HG03139 (cell line): Measurements from ENCODE around the gene NNAT.
"Not testable (repeated sequence)": the region's sequence is repeated elsewhere in the genome, so short reads cannot be mapped to it uniquely, and the experiment has no call there.

Experiments
- ATAC-seq: cut with Tn5 transposase; IDR thresholded peaks from one replicate; pipeline ENCODE4 v1.9.1; 2021; ENCODE audit not compliant: unreplicated experiment

Gene NNAT, protein sequence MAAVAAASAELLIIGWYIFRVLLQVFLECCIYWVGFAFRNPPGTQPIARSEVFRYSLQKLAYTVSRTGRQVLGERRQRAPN

GRCh38 chr20:37521061-37521771, at the start of gene NNAT:
Gene NNAT, plus strand, starts transcription at chr20:37521250. Its CDS starts 82 bp downstream, at chr20:37521332.
- ATAC-seq, result no peak

- ATAC-seq, result no peak
Measured at GRCh38 chr20:37471741-37472235, 49.3 kb upstream of the NNAT start.

GRCh38 chr20:37472435-37472834, 48.6 kb upstream of the NNAT start:
- not testable (repeated sequence) for ATAC-seq

- ATAC-seq, result no peak
Measured at GRCh38 chr20:37473249-37474000, 47.6 kb upstream of the NNAT start.

DNA sequence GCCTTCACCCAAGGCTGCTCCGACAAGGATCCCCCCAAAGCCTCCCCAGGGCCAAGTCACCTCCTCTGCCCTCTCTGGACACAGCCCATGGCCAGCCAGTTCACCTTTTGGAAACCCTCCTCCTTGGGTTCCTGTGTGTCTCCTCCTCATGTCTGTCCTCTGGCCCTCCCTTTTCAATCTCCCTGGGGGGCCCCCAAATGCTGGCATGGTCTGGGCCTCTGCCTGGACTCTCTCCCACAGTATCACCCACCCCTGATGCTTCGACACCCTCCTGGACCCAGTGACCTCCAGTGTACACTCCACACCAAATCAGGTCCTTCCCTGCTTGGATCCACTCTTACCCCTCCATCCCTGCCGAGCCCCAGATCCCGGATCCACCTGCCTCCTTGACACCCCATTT, 46.7 kb upstream of the NNAT start:
- ATAC-seq, result no peak

GRCh38 chr20:37475252-37475651, 45.8 kb upstream of the NNAT start:
- no peak for ATAC-seq

- no peak for ATAC-seq
Measured at GRCh38 chr20:37477041-37477440, 44.0 kb upstream of the NNAT start.

DNA sequence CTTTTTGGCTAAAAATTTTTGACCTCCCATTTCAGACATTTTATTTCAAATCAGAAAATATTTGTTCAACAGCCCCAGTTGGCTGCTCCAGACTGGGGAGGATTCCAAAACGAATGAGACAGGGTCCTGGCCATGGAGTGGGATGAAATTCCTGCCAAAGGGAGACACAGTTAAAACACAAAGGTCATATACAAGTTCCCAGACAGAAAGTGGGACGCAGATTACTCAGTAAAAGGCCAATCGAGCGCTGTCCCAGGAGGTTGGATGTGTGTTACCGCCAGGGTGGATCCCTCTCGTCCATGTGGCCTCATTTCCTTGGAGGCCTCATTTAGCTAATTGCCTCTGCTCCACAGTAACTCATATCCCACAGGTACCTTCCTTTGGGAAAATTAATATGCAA, 41.8 kb upstream of the NNAT start:
- no peak for ATAC-seq

DNA sequence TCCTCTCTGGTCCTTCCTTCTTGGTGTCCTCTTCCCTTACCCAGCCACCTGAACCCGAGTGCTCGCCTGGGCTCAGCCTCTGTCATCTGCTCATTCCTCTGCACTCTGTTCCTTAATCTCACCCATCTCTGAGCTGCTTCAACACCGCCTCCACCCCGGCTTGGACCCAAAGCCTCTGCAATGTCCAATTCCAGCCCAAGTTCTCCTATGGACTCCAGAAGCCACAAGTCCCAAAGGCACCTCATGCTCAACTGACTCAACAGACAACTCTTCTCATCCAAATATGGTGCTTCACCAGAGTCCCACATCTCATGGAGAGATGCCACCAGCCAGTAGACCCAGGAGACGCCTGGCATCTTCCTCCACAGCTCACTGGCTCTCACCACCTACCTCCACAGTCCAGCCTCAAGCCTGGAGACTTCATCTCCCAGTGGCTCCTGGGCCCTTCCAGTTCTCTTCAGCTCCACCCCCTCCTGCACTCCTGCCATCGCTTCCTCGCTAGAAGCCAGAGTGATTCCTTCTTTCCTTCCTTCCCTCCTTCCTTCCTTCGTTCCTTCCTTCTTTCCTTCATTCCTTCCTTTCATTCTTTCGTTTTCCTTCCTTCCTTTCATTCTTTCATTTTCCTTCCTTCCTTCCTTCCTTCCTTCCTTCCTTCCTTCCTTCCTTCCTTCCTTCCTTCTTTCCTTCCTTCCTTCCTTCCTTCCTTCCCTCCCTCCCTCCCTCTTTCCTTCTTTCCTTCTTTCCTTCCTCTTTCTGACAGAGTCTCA, 40.9 kb upstream of the NNAT start:
- no peak for ATAC-seq

DNA sequence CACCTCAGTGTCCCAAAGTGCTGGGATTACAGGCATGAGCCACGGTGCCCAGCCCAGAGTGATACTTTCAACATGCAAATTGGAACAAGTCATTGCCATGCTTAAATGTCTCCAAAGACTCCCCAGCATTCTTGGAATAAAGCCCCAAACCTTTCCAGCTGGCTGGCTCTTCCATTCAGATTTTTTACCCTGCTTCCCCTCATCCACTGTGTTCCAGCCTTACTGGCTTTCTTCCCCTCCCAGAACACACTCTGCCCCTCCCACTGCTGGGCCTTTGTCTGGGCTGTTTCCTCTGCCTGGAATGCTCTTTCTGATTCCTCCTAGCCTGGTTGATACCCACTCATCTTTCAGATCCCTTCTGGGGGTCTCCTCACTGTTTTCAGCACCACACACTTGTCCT, 40.1 kb upstream of the NNAT start:
- ATAC-seq, result no peak

GRCh38 chr20:37481610-37482009, 39.4 kb upstream of the NNAT start:
- ATAC-seq, result no peak

- ATAC-seq, result no peak
Measured at GRCh38 chr20:37484331-37484730, 36.7 kb upstream of the NNAT start.

DNA sequence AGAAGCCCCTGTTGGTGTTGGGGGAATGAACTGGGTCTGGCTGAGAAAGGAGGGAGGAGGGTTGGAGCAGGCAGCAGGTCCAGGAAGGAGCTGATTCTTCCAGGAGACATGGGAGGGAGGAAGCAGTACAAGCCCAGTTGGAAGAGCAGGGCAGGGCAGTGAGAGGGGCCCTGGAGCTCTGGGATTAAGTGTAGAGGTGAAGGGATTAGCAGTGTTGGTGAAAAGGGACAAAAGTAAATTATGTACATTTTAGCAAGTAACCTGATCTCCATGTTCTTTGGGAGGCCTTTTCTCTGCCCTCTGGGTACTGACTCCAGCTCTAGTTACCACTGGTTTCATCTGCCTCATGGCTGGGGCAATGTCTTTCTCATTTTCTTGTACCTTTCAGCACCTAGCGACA, 34.8 kb upstream of the NNAT start:
- not testable (repeated sequence) for ATAC-seq

DNA sequence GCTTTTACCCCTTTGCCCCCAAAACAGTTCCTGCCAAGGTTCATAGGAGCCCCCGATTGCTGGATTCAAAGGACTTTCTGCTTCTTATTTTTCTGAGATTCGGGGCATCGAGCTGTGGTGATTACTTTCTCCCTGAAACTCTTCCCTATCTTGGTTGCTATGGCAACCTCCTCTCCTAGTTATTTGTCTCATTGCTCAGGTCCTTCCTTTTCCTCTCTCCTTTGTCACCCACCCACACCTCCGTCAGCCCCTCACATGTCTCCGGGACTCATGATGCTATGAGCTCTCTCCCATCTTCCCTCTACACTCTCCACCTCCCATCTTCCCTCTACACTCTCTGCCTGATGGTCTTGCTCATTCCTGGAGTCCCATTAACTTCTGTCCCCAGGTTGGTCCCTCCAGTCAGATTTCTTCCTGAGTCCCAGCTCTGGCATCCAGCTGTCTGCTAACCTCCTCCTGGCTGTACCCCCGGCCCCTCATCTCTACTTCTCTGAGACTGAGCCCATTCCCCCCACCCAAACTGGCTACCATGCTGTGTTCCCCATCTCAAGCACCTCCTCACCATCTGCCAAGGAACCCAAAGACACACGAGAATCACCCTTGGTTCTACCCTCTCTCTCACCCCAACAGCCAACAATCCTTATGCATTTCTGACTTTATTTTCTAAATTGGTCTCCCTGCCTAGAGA, 30.2 kb upstream of the NNAT start:
- no peak for ATAC-seq

- no peak for ATAC-seq
Measured at GRCh38 chr20:37492096-37492625, 28.9 kb upstream of the NNAT start.

GRCh38 chr20:37492945-37493344, 28.1 kb upstream of the NNAT start:
- ATAC-seq, result no peak

DNA sequence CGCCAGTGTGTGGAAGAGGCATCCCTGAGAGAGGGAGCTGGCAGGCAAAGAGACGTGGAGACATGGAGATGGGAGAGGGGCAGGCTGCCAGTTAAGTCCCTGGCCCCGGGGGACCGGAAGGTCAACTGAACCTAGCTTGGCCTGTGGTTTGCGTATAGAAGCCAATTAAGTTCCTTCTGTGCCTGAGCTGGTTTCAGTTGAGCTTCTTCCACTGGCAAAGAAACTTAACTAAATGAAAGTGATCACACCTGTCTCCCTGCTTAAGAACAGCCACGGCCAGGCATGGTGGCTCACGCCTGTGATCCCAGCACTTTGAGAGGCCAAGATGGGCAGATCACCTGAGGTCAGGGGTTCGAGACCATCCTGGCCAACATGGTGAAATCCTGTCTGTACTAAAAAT, 26.7 kb upstream of the NNAT start:
- no peak for ATAC-seq

DNA sequence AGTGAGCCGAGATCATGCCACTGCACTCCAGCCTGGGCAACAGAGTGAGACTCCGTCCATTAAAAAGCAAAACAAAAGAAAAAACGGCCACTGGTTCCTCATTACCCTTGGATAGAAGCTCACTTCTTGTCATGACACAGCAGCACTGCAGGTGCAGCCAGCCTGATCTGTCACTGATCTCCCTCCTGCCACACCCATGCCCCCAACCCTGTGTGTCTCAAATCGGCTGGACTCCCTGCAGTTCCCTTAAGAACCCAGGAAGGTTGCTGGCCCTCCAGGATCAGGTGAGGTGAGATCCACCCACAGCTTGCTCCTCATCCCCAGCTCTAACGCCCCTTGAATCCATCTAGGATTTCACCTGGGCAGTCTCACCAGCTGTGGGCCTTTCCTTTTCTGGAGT, 26.3 kb upstream of the NNAT start:
- ATAC-seq, result no peak

GRCh38 chr20:37498066-37498665, 22.9 kb upstream of the NNAT start:
- no peak for ATAC-seq

- ATAC-seq, result no peak
Measured at GRCh38 chr20:37500311-37500710, 20.7 kb upstream of the NNAT start.
